K562 (cell line): Measurements from ENCODE around the gene INTS1.

Source experiments
- CHD2 ChIP-seq: IDR thresholded peaks from 2 replicates; pipeline ENCODE4 v1.6.1; 2011; ENCODE audit warnings: low read depth, low read length
- FOXM1 ChIP-seq, 2 experiments: fragments of 450-650 bp in 1 of 2; sonication (generic) in 1 of 2; formaldehyde crosslinking in 1 of 2; IDR thresholded peaks; 2 replicates each; pipeline versions ENCODE4 v1.6.1 to v1.9.0; 2017 to 2022; ENCODE audit warnings: low read depth in 2 of 2, mild to moderate bottlenecking in 2 of 2, missing genetic modification reagents in 1 of 2, moderate library complexity in 1 of 2
- MTA1 ChIP-seq: fragments of 450-650 bp; IDR thresholded peaks from 2 replicates; pipeline ENCODE4 v1.6.1; 2017; ENCODE audit warnings: borderline replicate concordance
- ZKSCAN8 ChIP-seq: fragments of 200-800 bp; sonication (Bioruptor generic); IDR thresholded peaks from 2 replicates; pipeline ENCODE4 v1.6.1; 2016; ENCODE audit warnings: missing genetic modification characterization, missing compliant biosample characterization
- ZNF384 ChIP-seq: IDR thresholded peaks from 2 replicates; pipeline ENCODE4 v1.6.1; 2012; ENCODE audit warnings: low read depth, low read length, improper control_type of control experiment

DNA sequence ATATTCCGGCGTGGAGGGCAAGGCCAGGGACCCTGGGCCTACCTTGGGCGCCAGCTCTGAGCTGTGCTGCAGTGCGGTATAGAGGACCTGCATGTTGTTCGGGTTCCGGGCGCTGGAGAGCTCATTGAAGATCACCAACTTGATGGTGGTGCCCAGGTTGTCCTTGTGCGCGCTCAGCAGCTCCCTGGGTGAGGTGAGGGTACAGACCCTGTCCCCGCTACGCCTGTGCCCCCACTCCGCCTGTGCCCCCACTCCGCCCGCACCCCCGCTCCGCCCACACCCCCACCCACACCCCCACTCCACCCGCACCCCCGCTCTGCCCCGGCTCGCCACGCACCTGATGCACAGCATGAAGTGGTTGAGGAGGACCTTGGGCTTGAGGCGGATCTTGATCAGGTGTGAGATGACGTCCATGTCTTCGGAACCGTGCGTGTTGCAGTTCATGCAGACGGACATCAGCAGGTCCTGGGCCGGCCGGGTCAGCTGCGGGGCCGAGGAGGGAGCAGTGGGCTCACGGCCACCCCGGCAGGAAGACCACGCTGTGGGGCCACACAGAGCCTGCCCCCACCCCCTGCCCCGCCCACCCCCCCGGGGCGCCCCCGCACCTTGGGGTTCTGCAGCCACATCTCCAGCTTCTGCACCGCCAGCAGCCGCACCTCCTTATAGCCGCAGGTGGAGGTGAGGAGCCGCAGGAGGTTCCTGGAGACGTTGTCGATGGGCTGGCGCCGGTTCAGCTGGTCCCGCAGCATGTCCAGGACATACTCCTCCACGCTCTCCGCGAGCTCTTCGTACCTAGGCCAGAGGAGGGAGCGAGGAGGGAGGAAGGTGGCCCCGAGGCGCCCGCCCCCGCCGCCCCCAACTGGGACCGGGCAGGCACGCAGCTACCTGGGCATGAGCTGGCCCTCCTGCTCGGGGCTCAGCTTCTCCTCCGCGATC is 5.6 kb downstream of the INTS1 start:
- TF ChIP-seq MTA1 (no peak), ZKSCAN8 (CRISPR knock-in tag) (no peak), CHD2 (no peak), ZNF384 (no peak), FOXM1 (IDR thresholded peaks at IDR 0.05; ENCODE audit: low read depth) (no peak), FOXM1 (CRISPR knock-in tag; IDR thresholded peaks at IDR 0.05; ENCODE audit: low read depth) (no peak)
